IMR-90 (cell line): ENCODE measurements around the gene EXOC3L2. TPM values are rescaled to one million over a fixed set of nuclear protein-coding genes. Genes with fewer than 3 reads are reported as not detected.

Experiments
- ATAC-seq: fragments of 200-7000 bp; cut with Tn5 transposase; 2 replicates; pipeline ENCODE4 v1.9.1; 2020; ENCODE audit warnings: low read depth, mild to moderate bottlenecking, moderate library complexity
- BruUV-seq: library from RNA; stranded (reverse); fragments of 400-500 nt; replicated peaks from 2 replicates; lab custom pipeline; 2021; lab: Mats Ljungman, UMichigan
- CTCF ChIA-PET: fragments of 300-600 bp; formaldehyde crosslinking; extraction: SDS; loops from one replicate; lab custom pipeline; 2021; ENCODE audit warnings: antibody characterized with exemption; lab: Yijun Ruan, JAX
- POLR2A ChIA-PET: fragments of 300-600 bp; sonication (Branson Sonifier 250); formaldehyde crosslinking; loops from one replicate; lab custom pipeline; 2022; ENCODE audit warnings: antibody characterized with exemption; ENCODE audit not compliant: unreplicated experiment; lab: Charles Lee
- DNase-seq: peaks from one replicate; pipeline ENCODE4 v3.0.0; 2013
- H2AFZ ChIP-seq: replicated peaks from 2 replicates; pipeline ENCODE3; 2013; ENCODE audit warnings: low read length, mild to moderate bottlenecking; ENCODE audit not compliant: poor library complexity
- H2AK5ac ChIP-seq: 2 replicates; pipeline ENCODE4 v1.6.1; 2013; ENCODE audit warnings: low read depth, low read length, inconsistent platforms
- H2AK9ac ChIP-seq: replicated peaks from 2 replicates; pipeline ENCODE3; 2013; ENCODE audit warnings: mild to moderate bottlenecking, low read depth, low read length, moderate library complexity; ENCODE audit not compliant: poor library complexity
- H2BK120ac ChIP-seq: 2 replicates; pipeline ENCODE4 v1.6.1; 2013; ENCODE audit warnings: low read depth, low read length, inconsistent platforms
- H2BK15ac ChIP-seq: 3 replicates; pipeline ENCODE4 v1.6.1; 2013; ENCODE audit warnings: low read depth, low read length, inconsistent platforms
- H2BK20ac ChIP-seq: 2 replicates; pipeline ENCODE4 v1.6.1; 2013; ENCODE audit warnings: low read depth, mild to moderate bottlenecking, inconsistent platforms, low read length, moderate library complexity
- H2BK5ac ChIP-seq: 2 replicates; pipeline ENCODE4 v1.6.1; 2013; ENCODE audit warnings: mild to moderate bottlenecking, low read depth, low read length, inconsistent platforms; ENCODE audit not compliant: poor library complexity, severe bottlenecking
- H3K14ac ChIP-seq: replicated peaks from 2 replicates; pipeline ENCODE4 v1.6.1; 2013; ENCODE audit warnings: low read depth, low read length, inconsistent platforms
- H3K18ac ChIP-seq: 2 replicates; pipeline ENCODE4 v1.6.1; 2013; ENCODE audit warnings: low read depth, low read length, control low read depth
- H3K23ac ChIP-seq: 2 replicates; pipeline ENCODE4 v1.6.1; 2013; ENCODE audit warnings: low read depth, low read length, inconsistent platforms
- H3K27ac ChIP-seq: 2 replicates; pipeline ENCODE4 v1.5.1; 2013; ENCODE audit warnings: mild to moderate bottlenecking, control low read depth, low read length; ENCODE audit not compliant: insufficient read depth
- H3K27me3 ChIP-seq: 2 replicates; pipeline ENCODE4 v1.6.1; 2013; ENCODE audit warnings: low read length; ENCODE audit not compliant: control insufficient read depth, insufficient read depth
- H3K36me3 ChIP-seq: 2 replicates; pipeline ENCODE4 v1.6.1; 2013; ENCODE audit warnings: low read length, mixed read lengths; ENCODE audit not compliant: control insufficient read depth, insufficient read depth
- H3K4ac ChIP-seq: 2 replicates; pipeline ENCODE4 v1.6.1; 2013; ENCODE audit warnings: low read depth, low read length, inconsistent platforms
- H3K4me1 ChIP-seq: 2 replicates; pipeline ENCODE4 v1.6.1; 2013; ENCODE audit warnings: low read length, mixed read lengths; ENCODE audit not compliant: control insufficient read depth, insufficient read depth
- H3K4me2 ChIP-seq: 2 replicates; pipeline ENCODE4 v1.6.1; 2013; ENCODE audit warnings: low read depth, mild to moderate bottlenecking, control low read depth, low read length, moderate library complexity
- H3K4me3 ChIP-seq: 2 replicates; pipeline ENCODE4 v1.5.1; 2013; ENCODE audit warnings: low read depth, mild to moderate bottlenecking, control low read depth, low read length, moderate library complexity; ENCODE audit not compliant: insufficient read depth
- H3K56ac ChIP-seq: 2 replicates; pipeline ENCODE4 v1.6.1; 2013; ENCODE audit warnings: low read length, inconsistent platforms; ENCODE audit not compliant: insufficient read depth; ENCODE audit errors: extremely low read depth
- H3K79me1 ChIP-seq, 2 experiments: 2 replicates each; pipeline ENCODE4 v1.6.1; 2013; ENCODE audit warnings: low read length in 2 of 2, inconsistent platforms in 1 of 2, low read depth in 1 of 2
- H3K9ac ChIP-seq: 2 replicates; pipeline ENCODE4 v1.6.1; 2013; ENCODE audit warnings: low read depth, low read length, control low read depth
- H3K9me1 ChIP-seq: 2 replicates; pipeline ENCODE4 v1.6.1; 2013; ENCODE audit warnings: low read length, inconsistent platforms; ENCODE audit not compliant: insufficient read depth
- H3K9me3 ChIP-seq: 2 replicates; pipeline ENCODE4 v1.6.1; 2013; ENCODE audit warnings: low read length; ENCODE audit not compliant: control insufficient read depth, insufficient read depth
- H4K20me1 ChIP-seq: 2 replicates; pipeline ENCODE4 v1.6.1; 2013; ENCODE audit warnings: low read length, inconsistent platforms; ENCODE audit not compliant: insufficient read depth
- H4K5ac ChIP-seq: 2 replicates; pipeline ENCODE4 v1.6.1; 2013; ENCODE audit warnings: mild to moderate bottlenecking, low read depth, low read length, control low read depth
- H4K8ac ChIP-seq, 2 experiments: 2 replicates each; pipeline ENCODE4 v1.6.1; 2013; ENCODE audit warnings: low read depth in 2 of 2, low read length in 2 of 2, control low read depth in 1 of 2, inconsistent platforms in 1 of 2
- H4K91ac ChIP-seq: 2 replicates; pipeline ENCODE4 v1.6.1; 2013; ENCODE audit warnings: low read depth, low read length, inconsistent platforms; ENCODE audit not compliant: insufficient read depth
- BHLHE40 ChIP-seq: fragments of 150-350 bp; IDR thresholded peaks from 2 replicates; pipeline ENCODE4 v1.6.1; 2016; ENCODE audit warnings: mild to moderate bottlenecking, low read depth, low read length
- CEBPB ChIP-seq: IDR thresholded peaks from 2 replicates; pipeline ENCODE4 v1.6.1; 2012; ENCODE audit warnings: low read depth, low read length, improper control_type of control experiment
- CHD1 ChIP-seq: IDR thresholded peaks from 2 replicates; pipeline ENCODE4 v1.6.1; 2012; ENCODE audit warnings: low read depth, low read length, improper control_type of control experiment
- FOS ChIP-seq: fragments of 150-350 bp; IDR thresholded peaks from 2 replicates; pipeline ENCODE4 v1.6.1; 2016; ENCODE audit warnings: low read depth, low read length
- MAFK ChIP-seq: IDR thresholded peaks from 2 replicates; pipeline ENCODE4 v1.6.1; 2012; ENCODE audit warnings: low read depth, low read length, improper control_type of control experiment
- MXI1 ChIP-seq: IDR thresholded peaks from 2 replicates; pipeline ENCODE4 v1.6.1; 2012; ENCODE audit warnings: low read depth, mild to moderate bottlenecking, low read length, moderate library complexity, borderline replicate concordance
- NFE2L2 ChIP-seq: fragments of 150-350 bp; IDR thresholded peaks from 2 replicates; pipeline ENCODE4 v1.6.1; 2016; ENCODE audit warnings: low read depth, mild to moderate bottlenecking, low read length
- RCOR1 ChIP-seq: IDR thresholded peaks from 2 replicates; pipeline ENCODE4 v1.6.1; 2012; ENCODE audit warnings: mild to moderate bottlenecking, low read length, improper control_type of control experiment; ENCODE audit not compliant: insufficient replicate concordance
- RFX5 ChIP-seq: IDR thresholded peaks from 2 replicates; pipeline ENCODE4 v1.8.0; 2012; ENCODE audit warnings: low read depth, mild to moderate bottlenecking, low read length, moderate library complexity
- SMC3 ChIP-seq: fragments of 150-350 bp; IDR thresholded peaks from 2 replicates; pipeline ENCODE4 v1.6.1; 2016; ENCODE audit warnings: low read depth, mild to moderate bottlenecking, antibody characterized with exemption, low read length, moderate library complexity
- WGBS, 2 experiments: methylation state at CpG; one replicate each; pipeline versions ENCODE4 v1.1.5 to v1.1.7; 2013; ENCODE audit warnings: missing lambda C conversion rate in 2 of 2; ENCODE audit not compliant: insufficient read length in 1 of 2; ENCODE audit errors: extremely low coverage in 2 of 2; 5-methylcytosine and 5-hydroxymethylcytosine counted together
- dilution Hi-C: fragments of 300-500 bp; cut with HindIII; formaldehyde crosslinking; loops from one replicate; pipeline ENCODE4 v1.14.3; 2018; ENCODE audit warnings: low sequenced_read_pairs; ENCODE audit not compliant: unreplicated experiment
- in situ Hi-C: fragments of 300-500 bp; cut with MboI; formaldehyde crosslinking; loops from 3 replicates; pipeline ENCODE4 v1.14.3; 2019; ENCODE audit warnings: low sequenced_read_pairs, inconsistent platforms, mixed read lengths
- intact Hi-C: fragments of 100-400 bp; cut with micrococcal nuclease; formaldehyde crosslinking; loops from 2 replicates; pipeline ENCODE4 v1.10.0; 2022
- polyA plus RNA-seq, 3 experiments: library from polyadenylated mRNA; depleted of rRNA; stranded (reverse); fragments of >200 nt; gene quantifications; 2 replicates each; pipeline ENCODE4 v1.2.3, GENCODE V29; 2012; ENCODE audit warnings: low replicate concordance in 1 of 3
- total RNA-seq: library from RNA; depleted of rRNA; stranded (reverse); fragments of >200 nt; gene quantifications from 2 replicates; pipeline ENCODE4 v1.2.3, GENCODE V29; 2012
- TF ChIP-seq, protein P1 (sequence below): conservative IDR thresholded peaks from 2 replicates; pipeline ENCODE4 v1.5.1; 2012; ENCODE audit warnings: mild to moderate bottlenecking, low read depth, low read length, improper control_type of control experiment

The EXOC3L2 gene
- total and polyA plus RNA-seq, 2 of the 4 experiments (the other 2 are of a cell fraction), result 0.03 TPM; not detected in 1

DNA sequence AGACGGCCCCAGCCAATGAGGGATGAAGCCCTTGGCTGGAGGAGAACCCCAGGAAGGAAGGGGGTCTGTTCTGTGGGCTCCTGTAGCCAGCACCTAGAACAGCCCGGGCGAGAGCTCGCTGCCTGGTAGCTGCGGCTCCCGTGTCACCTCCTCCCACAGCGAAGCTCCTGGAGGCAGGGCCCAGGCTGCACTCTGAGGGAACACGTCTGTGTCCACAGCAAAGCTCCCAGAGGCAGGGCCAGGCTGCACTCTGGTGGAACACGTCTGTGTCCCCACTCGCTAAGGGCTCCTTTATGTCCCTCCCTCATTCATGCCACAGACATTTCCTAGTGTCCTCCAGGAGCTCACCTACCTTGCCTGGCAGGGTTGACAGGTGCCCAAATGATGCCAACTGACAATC is 75.6 kb downstream of the EXOC3L2 start:
- Histone ChIP-seq H3K79me1 (no peaks in the 10 kb centered on the region), H4K20me1 (no peaks in the 10 kb centered on the region), H2AK5ac (no peak overlapping the region), H3K9me1 (no peaks in the 10 kb centered on the region), H2BK5ac (no peak overlapping the region), H2BK20ac (no peak overlapping the region), H3K4me3 (no peak overlapping the region), H2BK120ac (no peak overlapping the region), H3K18ac (no peak overlapping the region), H3K4me1 (peaks cover 2% of the 10 kb centered on the region), H3K4ac (no peak overlapping the region), H3K9me3 (no peaks in the 10 kb centered on the region), H3K27me3 (peaks cover 2% of the 10 kb centered on the region; the same call in 1 of the 2 replicates), H3K14ac (no peak overlapping the region), H3K36me3 (no peaks in the 10 kb centered on the region), H4K91ac (no peak overlapping the region), H2AK9ac (peak overlapping the region; percentile 3), H3K9ac (no peak overlapping the region), H4K8ac (no peak overlapping the region), H4K5ac (no peak overlapping the region), H3K27ac (no peak overlapping the region), H3K56ac (no peak overlapping the region), H2BK15ac (no peak overlapping the region), H3K4me2 (no peak overlapping the region), H3K23ac (no peak overlapping the region), H2AFZ (no peak overlapping the region)
- intact Hi-C loops, result no loop called here
- ChIA-PET CTCF (interaction anchor here (1.4 kb wide), 1 partner anchor 170 kb away, joined by 3 read pairs; no protein-coding TSS in a partner anchor), POLR2A (no interaction called here)
- BruUV-seq, result no TSS peak
- in situ Hi-C loops, result no loop called here
- DNase-seq (no peak), ATAC-seq (no peak)
- dilution Hi-C loops, result no loop called here
- no peak for TF ChIP-seq RCOR1
- TF ChIP-seq NFE2L2, result no peak
- no peak for TF ChIP-seq SMC3
- no peak for TF ChIP-seq BHLHE40
- TF ChIP-seq, protein P1, sequence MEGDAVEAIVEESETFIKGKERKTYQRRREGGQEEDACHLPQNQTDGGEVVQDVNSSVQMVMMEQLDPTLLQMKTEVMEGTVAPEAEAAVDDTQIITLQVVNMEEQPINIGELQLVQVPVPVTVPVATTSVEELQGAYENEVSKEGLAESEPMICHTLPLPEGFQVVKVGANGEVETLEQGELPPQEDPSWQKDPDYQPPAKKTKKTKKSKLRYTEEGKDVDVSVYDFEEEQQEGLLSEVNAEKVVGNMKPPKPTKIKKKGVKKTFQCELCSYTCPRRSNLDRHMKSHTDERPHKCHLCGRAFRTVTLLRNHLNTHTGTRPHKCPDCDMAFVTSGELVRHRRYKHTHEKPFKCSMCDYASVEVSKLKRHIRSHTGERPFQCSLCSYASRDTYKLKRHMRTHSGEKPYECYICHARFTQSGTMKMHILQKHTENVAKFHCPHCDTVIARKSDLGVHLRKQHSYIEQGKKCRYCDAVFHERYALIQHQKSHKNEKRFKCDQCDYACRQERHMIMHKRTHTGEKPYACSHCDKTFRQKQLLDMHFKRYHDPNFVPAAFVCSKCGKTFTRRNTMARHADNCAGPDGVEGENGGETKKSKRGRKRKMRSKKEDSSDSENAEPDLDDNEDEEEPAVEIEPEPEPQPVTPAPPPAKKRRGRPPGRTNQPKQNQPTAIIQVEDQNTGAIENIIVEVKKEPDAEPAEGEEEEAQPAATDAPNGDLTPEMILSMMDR, result no peak
- no peak for TF ChIP-seq CEBPB
- no peak for TF ChIP-seq MXI1
- no peak for TF ChIP-seq FOS
- no peak for TF ChIP-seq RFX5
- TF ChIP-seq MAFK, result no peak
- no peak for TF ChIP-seq CHD1
- 63% methylated on average over 3 of the region's 10 CpGs; no CpG with 5 or more reads in 1 of the 2 experiments for WGBS, 2 experiments
